PC-9 (cell line): ENCODE results near the gene HPDL.

Experiments
- EZH2 ChIP-seq: fragments of 200-600 bp; sonication (generic); IDR thresholded peaks from 2 replicates; pipeline ENCODE4 v1.8.0; 2017; ENCODE audit warnings: antibody characterized with exemption, low read depth
- TF ChIP-seq, protein P1 (sequence below): fragments of 200-600 bp; sonication (generic); conservative IDR thresholded peaks from 2 replicates; pipeline ENCODE4 v1.6.1; 2017; ENCODE audit warnings: mixed run types, antibody characterized with exemption, mild to moderate bottlenecking, moderate library complexity

- TF ChIP-seq, protein P1, sequence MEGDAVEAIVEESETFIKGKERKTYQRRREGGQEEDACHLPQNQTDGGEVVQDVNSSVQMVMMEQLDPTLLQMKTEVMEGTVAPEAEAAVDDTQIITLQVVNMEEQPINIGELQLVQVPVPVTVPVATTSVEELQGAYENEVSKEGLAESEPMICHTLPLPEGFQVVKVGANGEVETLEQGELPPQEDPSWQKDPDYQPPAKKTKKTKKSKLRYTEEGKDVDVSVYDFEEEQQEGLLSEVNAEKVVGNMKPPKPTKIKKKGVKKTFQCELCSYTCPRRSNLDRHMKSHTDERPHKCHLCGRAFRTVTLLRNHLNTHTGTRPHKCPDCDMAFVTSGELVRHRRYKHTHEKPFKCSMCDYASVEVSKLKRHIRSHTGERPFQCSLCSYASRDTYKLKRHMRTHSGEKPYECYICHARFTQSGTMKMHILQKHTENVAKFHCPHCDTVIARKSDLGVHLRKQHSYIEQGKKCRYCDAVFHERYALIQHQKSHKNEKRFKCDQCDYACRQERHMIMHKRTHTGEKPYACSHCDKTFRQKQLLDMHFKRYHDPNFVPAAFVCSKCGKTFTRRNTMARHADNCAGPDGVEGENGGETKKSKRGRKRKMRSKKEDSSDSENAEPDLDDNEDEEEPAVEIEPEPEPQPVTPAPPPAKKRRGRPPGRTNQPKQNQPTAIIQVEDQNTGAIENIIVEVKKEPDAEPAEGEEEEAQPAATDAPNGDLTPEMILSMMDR, result no peak
- TF ChIP-seq EZH2, result no peak
These were observed at the start of gene HPDL for GRCh38 chr1:45326627-45327623.
